Glomerular visceral epithelial cell (primary cell): ENCODE data around the gene CD200.
"Not testable (repeated sequence)": the region's sequence is repeated elsewhere in the genome, so short reads cannot be mapped to it uniquely, and the experiment has no call there.

Experiments used
- DNase-seq: peaks from one replicate; pipeline ENCODE4 v3.0.0-alpha.2; 2016; ENCODE audit errors: extremely low spot score

CD200 gene

DNA sequence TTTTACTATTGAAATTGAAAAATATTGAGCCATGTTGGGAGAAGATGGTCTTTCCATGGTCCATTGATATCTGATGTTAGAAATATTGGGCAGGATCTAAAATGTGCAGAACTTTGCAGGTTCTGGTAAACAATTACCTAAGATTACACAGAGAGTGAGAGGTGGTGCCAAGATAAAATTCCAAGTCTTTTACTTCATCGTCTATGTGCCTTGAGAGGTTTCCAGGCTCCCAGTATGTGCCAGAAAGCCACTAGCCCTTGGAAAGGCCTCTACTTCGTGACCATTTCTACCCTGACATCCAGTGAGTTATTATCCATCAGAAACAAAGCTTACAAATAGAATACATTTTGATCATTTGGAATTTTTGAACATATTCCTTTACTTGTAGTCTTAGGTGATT is 27.6 kb downstream of the CD200 start:
- DNase-seq: peak; percentile 24

DNA sequence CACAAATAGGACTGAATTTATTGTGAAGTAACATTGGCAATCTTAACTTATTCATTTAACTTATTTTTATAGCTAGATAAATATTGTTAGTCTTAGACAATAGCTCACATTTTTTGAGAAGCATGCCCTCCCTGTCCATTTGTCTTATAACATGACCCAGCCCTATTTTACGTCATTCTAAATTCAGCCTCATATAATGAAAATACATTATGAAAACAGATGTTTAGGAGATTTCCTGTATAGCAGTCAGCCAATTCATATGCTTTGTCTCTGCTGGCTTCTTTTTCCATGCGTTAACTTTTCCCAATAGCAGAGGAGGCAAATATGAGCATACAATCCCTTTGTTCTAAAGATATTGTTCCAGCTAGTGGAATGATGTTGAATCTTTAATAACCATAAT is 29.3 kb downstream of the CD200 start:
- DNase-seq: no peak

DNA sequence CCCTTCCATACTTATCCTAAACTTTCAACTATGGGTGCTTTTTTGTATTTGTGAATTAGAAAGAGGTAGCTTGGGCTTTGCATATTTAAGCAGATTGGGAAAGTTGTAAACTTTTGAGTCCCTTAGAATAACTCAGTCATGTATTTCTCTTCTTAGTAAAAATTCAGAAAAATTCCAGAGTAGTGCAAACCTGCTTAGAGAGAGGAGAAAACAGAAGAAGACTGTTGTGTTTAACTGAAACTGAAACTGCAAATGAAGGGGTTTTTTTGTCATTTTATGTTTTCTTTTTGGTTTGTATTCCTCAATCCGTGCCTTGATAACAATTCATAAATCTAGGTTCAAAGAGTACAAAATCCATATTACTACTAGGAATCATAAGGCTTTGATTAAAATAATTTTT is 31.3 kb downstream of the CD200 start:
- no peak for DNase-seq

DNA sequence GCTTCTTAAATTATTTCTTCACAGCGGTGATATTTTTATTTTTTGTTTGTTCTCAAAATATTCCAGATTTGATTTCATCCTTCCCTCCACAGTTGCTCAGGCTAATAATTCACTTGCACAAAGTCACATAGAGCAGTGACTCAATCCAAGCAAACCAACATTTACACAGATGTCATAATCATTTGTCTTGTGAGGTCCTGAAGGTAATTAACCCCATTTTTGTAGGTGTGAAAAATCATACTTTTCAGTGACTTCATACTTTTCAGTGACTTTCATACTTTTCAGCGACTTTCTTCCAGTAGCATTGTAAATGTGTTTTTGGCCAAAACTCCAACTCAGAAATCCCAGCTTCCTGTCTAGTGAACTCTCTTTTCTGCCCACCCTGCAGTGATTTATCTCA is 32.1 kb downstream of the CD200 start:
- DNase-seq: no peak

- no peak for DNase-seq
Observed at GRCh38 chr3:112365636-112366035, 32.7 kb downstream of the CD200 start.

DNA sequence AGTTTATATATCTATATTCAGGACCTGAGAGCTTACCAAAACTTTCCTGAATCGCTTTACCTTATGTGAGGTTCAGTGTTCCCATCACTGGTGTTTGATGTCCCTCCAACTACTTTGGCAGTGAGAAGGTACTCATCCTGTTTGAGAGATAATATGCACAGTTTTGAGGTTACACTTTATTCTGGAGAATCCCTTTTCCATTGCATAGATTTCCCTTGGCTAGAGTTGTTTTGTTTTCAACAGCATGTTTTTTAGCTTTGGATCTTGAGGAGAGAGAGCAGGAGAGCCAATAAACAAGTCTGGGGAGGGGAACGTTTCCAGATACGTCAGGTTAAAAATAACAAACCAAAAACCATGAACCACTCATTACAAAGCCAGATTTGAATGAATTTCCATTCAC is 33.6 kb downstream of the CD200 start:
- DNase-seq: no peak

GRCh38 chr3:112371569-112371968 is 38.6 kb downstream of the CD200 start:
- DNase-seq: no peak

DNA sequence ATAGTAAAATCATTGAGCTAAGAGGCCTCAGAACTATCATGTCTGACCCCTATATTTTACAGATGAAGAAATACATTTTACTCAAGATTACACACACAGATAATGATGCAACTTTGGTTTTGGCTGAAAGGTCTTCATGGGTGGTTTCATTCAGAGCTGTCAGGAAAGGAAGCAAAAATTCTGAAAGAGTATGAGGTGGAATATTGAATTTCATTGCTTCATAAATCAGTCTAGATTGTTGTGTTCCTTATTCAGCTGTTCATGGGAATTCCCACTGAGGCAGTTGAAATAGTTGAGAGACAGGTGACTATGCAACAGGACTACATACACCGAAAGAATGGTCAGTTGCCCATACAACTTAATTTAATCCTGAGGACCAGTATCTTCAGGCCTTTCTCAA is 39.4 kb downstream of the CD200 start:
- no peak for DNase-seq

DNA sequence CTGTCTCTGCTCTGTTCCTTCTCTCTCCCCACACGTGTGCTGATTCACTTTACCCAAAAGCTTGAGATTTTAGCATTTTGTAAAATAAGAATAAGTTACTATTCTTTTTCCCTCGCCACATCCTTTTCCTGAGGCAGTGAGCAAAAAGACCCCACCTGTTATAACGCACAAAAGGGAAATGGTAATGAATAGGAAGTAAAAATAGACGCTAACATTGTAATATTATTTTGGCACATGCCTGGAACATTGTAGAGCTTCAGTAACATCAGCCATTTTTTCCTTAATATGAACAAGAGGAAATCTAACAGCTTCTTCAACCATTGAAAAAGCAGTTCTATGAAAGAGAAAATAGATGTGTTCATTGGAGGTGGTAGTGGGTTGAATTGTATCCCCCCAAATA is 40.5 kb downstream of the CD200 start:
- no peak for DNase-seq

- no peak for DNase-seq
Observed at GRCh38 chr3:112373924-112374323, 41.0 kb downstream of the CD200 start.

GRCh38 chr3:112374333-112374734 is 41.4 kb downstream of the CD200 start:
- DNase-seq: no peak

- no peak for DNase-seq
Observed at GRCh38 chr3:112375117-112375516, 42.2 kb downstream of the CD200 start.

DNA sequence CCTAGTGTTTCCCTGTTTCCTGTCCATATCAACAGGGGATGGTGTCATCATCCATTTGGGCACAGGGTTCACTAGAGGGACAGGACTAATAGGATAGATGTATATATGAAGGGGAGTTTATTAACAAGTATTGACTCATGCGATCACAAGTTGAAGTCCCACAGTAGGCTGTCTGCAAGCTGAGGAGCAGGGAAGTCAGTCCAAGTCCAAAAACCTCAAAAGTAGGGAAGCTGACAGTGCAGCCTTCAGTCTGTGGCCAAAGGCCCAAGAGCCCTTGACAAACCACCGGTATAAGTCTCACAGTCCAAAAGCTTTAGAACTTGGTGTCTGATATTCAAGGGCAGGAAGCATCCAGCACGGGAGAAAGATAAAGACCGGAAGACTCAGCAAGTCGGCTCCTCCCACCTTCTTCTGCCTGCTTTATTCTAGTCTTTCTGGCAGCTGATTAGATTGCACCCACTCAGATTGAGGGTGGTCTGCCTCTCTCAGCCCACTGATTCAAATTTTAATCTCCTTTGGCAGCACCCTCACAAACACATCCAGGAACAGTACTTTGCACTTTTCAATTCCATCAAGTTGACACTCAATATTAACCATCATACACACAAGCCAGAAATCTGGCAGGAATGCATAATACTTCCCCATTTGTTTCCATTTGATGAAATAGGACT is 43.4 kb downstream of the CD200 start:
- no peak for DNase-seq

DNA sequence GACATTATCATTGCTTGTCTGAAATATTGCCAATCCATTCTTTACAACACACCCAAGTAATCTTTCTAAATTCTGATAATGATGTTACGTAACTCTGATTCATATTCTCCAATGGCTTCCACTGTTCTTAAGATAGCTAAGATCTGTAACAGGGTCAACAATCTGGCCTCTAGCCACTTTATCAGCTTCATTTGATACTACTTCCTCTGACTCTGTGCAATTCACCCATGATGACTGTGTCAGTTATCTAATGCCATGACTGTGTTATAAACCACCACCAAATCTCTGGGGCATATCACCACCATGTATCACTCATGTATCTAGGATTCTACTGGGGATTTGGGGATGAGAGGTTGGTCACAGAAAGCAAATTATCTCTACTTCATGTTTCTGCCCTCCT is 44.0 kb downstream of the CD200 start:
- peak; percentile 19 for DNase-seq

DNA sequence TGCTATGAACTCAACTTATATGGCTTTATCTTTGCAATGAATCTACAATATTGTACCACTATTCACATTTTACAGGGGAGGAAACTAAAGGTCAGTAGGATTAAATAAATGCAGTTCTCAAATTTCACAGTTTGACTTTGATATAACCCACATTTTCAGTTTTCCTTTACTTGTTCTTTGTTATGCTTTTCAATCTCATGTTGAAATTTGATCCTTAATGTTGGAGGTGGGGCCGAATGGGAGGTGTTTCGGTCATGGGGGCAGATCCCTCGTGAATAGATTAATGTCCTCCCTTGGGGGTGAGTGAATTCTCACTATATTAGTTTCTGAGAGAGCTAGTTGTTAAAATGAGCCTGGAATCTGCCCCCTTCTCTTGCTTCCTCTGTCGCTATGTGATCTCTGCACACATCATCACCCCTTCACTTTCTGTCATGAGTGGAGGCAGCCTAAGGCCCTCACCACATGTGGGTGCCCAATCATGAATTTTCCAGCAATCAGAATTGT is 44.7 kb downstream of the CD200 start:
- DNase-seq: no peak

- DNase-seq: not testable (repeated sequence)
Observed at GRCh38 chr3:112378347-112378746, 45.4 kb downstream of the CD200 start.

DNA sequence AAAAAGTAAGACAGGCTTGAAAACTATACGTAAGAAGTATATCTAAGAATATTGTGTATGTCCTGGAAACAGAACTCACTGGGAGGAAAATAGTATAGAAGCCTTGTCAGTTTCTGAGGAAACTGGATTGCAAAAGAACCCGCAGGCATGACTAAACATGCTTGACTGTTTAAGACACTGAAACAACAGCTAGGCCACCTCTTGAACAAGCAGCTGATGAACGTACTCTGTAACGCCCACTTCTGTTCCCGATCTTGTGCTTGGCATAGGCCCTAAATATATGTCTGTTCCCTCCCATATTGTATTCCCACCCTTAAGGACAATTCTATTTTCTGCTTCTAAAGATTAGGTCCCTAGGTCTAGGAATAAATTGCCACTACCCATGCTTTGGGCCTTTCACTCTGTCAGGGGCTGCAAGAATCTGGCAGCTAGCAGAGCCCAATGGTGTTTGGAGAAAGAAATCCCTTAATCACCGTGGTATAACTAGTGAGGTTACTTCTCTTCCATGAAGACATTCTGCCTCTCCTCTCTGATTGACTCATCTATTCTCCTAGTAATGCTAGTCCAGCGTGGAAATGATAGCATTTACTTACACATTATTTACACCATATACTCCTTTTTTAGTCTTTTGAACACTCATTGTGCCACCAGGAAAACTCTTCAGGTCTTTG is 46.2 kb downstream of the CD200 start:
- no peak for DNase-seq

DNA sequence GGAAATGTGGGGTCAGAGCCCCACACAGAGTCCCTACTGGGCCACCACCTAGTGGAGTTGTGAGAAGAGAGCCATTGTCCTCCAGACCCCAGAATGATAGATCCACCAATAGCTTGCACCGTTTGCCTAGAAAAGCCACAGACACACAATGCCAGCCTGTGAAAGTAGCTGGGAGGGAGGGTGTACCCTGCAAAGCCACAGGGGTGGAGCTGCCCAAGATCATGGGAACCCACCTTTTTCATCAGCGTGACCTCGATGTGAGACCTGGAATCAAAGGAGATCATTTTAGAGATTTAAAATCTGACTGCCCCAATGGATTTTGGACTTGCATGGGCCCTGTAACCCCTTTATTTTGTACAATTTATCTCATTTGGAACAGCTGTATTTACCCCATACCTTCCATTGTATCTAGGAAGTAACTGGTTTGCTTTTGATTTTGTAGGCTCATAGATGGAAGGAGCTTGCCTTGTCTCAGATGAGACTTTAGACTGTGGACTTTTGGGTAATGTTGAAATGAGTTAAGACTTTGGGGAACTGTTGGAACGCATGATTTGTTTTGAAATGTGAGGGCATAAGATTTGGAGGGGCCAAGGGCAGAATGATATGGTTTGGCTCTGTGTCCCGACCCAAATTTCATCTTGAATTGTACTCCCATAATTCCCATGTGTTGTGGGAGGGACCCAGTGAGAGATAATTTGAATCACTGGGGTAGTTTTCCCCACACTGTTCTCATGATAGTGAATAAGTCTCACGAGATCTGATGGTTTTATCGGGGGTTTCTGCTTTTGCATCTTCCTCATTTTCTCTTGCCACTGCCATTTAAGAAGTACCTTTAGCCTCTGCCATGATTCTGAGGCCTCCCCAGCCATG is 49.0 kb downstream of the CD200 start:
- DNase-seq: no peak

DNA sequence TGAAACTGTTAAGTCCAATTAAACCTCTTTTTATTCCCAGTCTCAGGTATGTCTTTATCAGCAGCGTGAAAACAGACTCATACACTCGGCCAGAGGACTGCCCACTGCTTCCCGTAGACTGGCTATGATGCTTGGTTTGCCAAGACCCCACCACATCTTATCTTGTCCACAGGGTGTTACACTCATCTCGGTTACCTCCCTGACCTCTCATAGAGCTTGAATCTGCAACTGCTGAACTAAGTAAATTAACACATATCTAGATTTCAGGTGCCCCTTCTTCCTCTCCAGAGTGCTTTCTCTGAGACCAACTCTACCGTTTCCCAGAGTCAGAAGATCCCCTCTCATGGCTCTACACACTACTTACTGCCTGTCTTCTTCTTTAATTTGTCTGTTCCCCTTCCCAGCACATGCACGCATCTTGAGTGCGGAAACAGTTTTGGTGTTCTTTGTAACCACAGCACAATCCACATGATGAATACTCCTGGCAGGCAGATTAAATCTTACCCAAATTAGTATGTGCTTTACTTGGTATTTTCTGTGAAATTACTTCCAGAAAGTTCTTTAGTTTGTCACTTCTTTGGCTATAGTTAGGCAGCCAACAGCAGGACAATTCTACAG is 49.7 kb downstream of the CD200 start:
- no peak for DNase-seq

DNA sequence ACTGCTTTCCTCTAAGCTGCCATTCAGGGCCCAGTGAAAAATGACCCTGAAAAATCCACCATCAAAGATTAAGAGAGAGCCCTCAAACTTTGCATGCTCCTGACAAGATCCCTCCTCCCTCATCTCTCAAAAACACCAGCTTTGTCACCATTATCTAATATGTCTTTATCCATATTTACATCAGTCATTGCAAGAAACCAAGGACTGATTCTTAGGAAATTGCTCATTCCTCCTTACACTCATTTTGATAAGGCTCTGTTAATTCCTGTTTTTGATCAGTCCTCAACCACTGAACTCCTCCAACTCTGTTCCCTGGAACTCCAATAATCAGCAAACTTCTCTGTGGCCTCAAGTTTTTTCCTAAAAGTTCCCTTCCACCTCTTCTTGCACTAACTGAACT is 51.8 kb downstream of the CD200 start:
- DNase-seq: no peak

GRCh38 chr3:112388972-112389371 is 56.0 kb downstream of the CD200 start:
- no peak for DNase-seq

DNA sequence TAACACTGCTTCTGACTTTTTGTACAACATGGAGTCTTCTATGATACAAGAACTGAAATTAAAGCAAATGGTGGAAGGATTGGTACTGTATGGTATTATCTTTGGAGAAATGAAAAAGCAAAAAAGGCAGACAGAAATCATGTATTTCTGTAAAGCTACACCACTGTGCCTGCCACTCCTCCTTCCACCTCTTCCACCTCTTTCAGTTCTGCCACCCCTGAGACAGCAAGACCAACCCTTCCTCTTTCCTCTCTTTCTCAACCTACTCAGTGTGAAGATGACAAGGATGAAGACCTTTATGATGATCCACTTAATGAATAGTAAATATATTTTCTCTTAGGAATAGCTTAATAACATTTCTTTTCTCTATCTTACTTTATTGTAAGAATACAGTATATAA is 57.0 kb downstream of the CD200 start:
- DNase-seq: no peak
